CD4-positive, alpha-beta memory T cell (primary cell): ENCODE data around the gene SLC6A18. TPM values are rescaled to one million over a fixed set of nuclear protein-coding genes. Genes with fewer than 3 reads are reported as not detected.
A peak's percentile ranks its signal among the peaks of the same experiment; 100 is the strongest.

Source experiments
- CTCF ChIA-PET: fragments of 350-600 bp; sonication (Branson Sonifier 250); formaldehyde crosslinking; loops from one replicate; lab custom pipeline; 2021; ENCODE audit warnings: inconsistent platforms; ENCODE audit not compliant: partially characterized antibody; lab: Charles Lee
- POLR2A ChIA-PET: fragments of 350-600 bp; sonication (Branson Sonifier 250); formaldehyde crosslinking; loops from one replicate; lab custom pipeline; 2021; ENCODE audit not compliant: partially characterized antibody; lab: Charles Lee
- DNase-seq, 5 donors: peaks; one replicate each; pipeline versions ENCODE4 v3.0.0 to v3.0.0-alpha.2; 2020 to 2022; ENCODE audit warnings: mixed read lengths in 1 of 5
- H3K27ac ChIP-seq: one replicate; pipeline ENCODE4 v1.7.0; 2013; ENCODE audit warnings: low read depth, low read length
- H3K27me3 ChIP-seq: 2 replicates; pipeline ENCODE4 v1.7.0; 2013; ENCODE audit warnings: mild to moderate bottlenecking, low read length, moderate library complexity; ENCODE audit not compliant: insufficient read depth
- H3K36me3 ChIP-seq: 2 replicates; pipeline ENCODE4 v1.7.0; 2013; ENCODE audit warnings: mild to moderate bottlenecking, low read length, moderate library complexity; ENCODE audit not compliant: insufficient read depth
- H3K4me1 ChIP-seq: 2 replicates; pipeline ENCODE4 v1.7.0; 2013; ENCODE audit warnings: mild to moderate bottlenecking, low read length, moderate library complexity; ENCODE audit not compliant: insufficient read depth
- H3K4me3 ChIP-seq, 2 donors: one replicate each; pipeline ENCODE4 v1.7.0; 2013; ENCODE audit warnings: low read length in 2 of 2, mild to moderate bottlenecking in 1 of 2
- H3K9me3 ChIP-seq, 2 donors: one replicate each; pipeline ENCODE4 v1.7.0; 2013; ENCODE audit warnings: low read length in 2 of 2, control low read depth in 1 of 2; ENCODE audit not compliant: control insufficient read depth in 1 of 2
- H3K27ac Mint-ChIP-seq, 7 donors: one replicate each; pipeline ENCODE4 v1.8.0; 2020 to 2021; ENCODE audit warnings: mixed read lengths in 7 of 7, mild to moderate bottlenecking in 6 of 7, inconsistent platforms in 3 of 7, moderate library complexity in 3 of 7
- H3K27me3 Mint-ChIP-seq, 2 donors: one replicate each; pipeline ENCODE4 v1.8.0; 2020 to 2021; ENCODE audit warnings: mixed read lengths in 2 of 2
- H3K36me3 Mint-ChIP-seq, 2 donors: one replicate each; pipeline ENCODE4 v1.8.0; 2020 to 2021; ENCODE audit warnings: mixed read lengths in 2 of 2, inconsistent platforms in 1 of 2, mild to moderate bottlenecking in 1 of 2
- H3K4me1 Mint-ChIP-seq, 4 donors: one replicate each; pipeline ENCODE4 v1.8.0; 2020 to 2021; ENCODE audit warnings: mixed read lengths in 4 of 4, mild to moderate bottlenecking in 1 of 4
- H3K4me3 Mint-ChIP-seq, 8 donors: one replicate each; pipeline ENCODE4 v1.8.0; 2020 to 2021; ENCODE audit warnings: mixed read lengths in 8 of 8, mild to moderate bottlenecking in 7 of 8, moderate library complexity in 6 of 8, inconsistent platforms in 3 of 8
- H3K9me3 Mint-ChIP-seq, 8 donors: one replicate each; pipeline ENCODE4 v1.8.0; 2020 to 2021; ENCODE audit warnings: mixed read lengths in 8 of 8, mild to moderate bottlenecking in 5 of 8, inconsistent platforms in 3 of 8, moderate library complexity in 1 of 8
- intact Hi-C: fragments of 100-400 bp; cut with micrococcal nuclease; formaldehyde crosslinking; loops from one replicate; pipeline ENCODE4 v1.15.1; 2023
- polyA plus RNA-seq, 2 donors: library from polyadenylated mRNA; unstranded; fragments of 300-500 nt; fragmentation: Illumina TruSeq; gene quantifications; one replicate each; pipeline ENCODE4 v1.2.3, GENCODE V29; 2021
- total RNA-seq, 2 experiments: library from RNA; stranded (reverse); gene quantifications; one replicate each; pipeline ENCODE4 v1.2.3, GENCODE V29; 2021

The SLC6A18 gene
- total and polyA plus RNA-seq, 4 experiments from 2014 or later: not detected

- DNase-seq: peak in 1 of 5 donors; percentile 11
- CTCF ChIA-PET: no interaction called here
These were observed 23.7 kb upstream of the SLC6A18 start, which contains the start of gene SLC6A19 for GRCh38 chr5:1201327-1202025. SLC6A19 (plus strand) TSS chr5:1201595; CDS start chr5:1201651, 56 bp downstream.

DNA sequence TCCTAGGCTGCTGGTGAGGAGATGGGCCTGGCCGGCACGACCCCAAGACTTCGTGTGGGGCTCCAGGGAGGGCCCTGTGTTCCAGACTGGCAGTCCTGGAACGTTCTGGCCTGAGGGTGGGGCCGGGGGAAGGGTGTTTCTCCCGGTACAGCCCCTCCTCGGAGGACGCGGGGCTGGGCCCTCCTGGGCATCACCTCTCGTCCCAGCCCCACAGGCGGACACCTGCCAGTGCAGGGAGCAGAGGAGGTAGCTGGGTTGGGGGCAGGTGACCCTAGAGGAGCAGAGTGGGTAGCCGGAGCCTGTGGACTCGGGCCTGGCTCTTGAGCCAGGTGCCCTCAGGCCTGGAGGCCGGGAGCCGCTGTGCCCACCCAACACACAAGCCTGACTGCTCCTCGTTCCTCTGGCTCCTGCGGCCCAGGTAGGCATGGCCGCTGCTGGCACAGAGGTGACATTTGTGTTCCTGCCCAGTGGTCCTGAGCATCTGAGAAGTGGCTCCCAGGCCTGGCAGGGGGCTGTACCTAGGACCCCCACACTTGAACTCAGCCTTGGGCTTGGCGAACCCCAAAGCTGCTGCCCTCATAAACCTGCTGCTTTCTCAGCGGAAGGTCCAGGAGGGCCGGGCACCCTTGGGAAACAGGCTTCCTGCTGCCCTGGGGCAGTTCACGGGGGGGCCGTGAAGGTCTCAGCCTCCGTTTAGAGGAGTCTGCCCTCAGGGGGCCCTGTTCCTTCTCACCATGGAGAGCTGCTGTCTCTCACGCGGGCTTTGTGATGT, 23.0 kb upstream of the SLC6A18 start:
- no peaks in the 10 kb centered on the region for H3K4me1 ChIP-seq
- no peaks in the 10 kb centered on the region for H3K36me3 ChIP-seq
- no peak overlapping the region for H3K4me3 ChIP-seq
- no peaks in the 10 kb centered on the region for H3K4me1 Mint-ChIP-seq
- no peaks in the 10 kb centered on the region for H3K9me3 Mint-ChIP-seq
- ChIA-PET POLR2A (no interaction called here), CTCF (no interaction called here)
- H3K27me3 Mint-ChIP-seq: no peaks in the 10 kb centered on the region
- no peaks in the 10 kb centered on the region for H3K27me3 ChIP-seq
- H3K4me3 Mint-ChIP-seq: no peak overlapping the region
- no peaks in the 10 kb centered on the region for H3K9me3 ChIP-seq
- no peaks in the 10 kb centered on the region for H3K36me3 Mint-ChIP-seq
- intact Hi-C loops: no loop called here
- peak in 1 of 5 donors; percentile 25 for DNase-seq
- H3K27ac Mint-ChIP-seq: no peak overlapping the region
- H3K27ac ChIP-seq: no peak overlapping the region

More at GRCh38 chr5:1201327-1202025, 23.7 kb upstream of the SLC6A18 start, which contains the start of gene SLC6A19:
- Histone ChIP-seq H3K4me3 (no peak within 1 kb of the TSS), H3K36me3 (no peaks in the 10 kb centered on the region), H3K27ac (no peak within 1 kb of the TSS), H3K27me3 (no peaks in the 10 kb centered on the region), H3K4me1 (no peaks in the 10 kb centered on the region), H3K9me3 (no peaks in the 10 kb centered on the region)
- Mint-ChIP-seq H3K36me3 (no peaks in the 10 kb centered on the region), H3K9me3 (no peaks in the 10 kb centered on the region), H3K4me3 (no peak within 1 kb of the TSS), H3K27ac (no peak within 1 kb of the TSS), H3K4me1 (no peaks in the 10 kb centered on the region), H3K27me3 (peaks cover under 1 to 2% of the 10 kb centered on the region in 2 donors)
- POLR2A ChIA-PET: no interaction called here
- intact Hi-C loops: no loop called here

GRCh38 chr5:1202798-1203185, 22.4 kb upstream of the SLC6A18 start:
- no peak for DNase-seq
- no peak overlapping the region for H3K27ac Mint-ChIP-seq

DNA sequence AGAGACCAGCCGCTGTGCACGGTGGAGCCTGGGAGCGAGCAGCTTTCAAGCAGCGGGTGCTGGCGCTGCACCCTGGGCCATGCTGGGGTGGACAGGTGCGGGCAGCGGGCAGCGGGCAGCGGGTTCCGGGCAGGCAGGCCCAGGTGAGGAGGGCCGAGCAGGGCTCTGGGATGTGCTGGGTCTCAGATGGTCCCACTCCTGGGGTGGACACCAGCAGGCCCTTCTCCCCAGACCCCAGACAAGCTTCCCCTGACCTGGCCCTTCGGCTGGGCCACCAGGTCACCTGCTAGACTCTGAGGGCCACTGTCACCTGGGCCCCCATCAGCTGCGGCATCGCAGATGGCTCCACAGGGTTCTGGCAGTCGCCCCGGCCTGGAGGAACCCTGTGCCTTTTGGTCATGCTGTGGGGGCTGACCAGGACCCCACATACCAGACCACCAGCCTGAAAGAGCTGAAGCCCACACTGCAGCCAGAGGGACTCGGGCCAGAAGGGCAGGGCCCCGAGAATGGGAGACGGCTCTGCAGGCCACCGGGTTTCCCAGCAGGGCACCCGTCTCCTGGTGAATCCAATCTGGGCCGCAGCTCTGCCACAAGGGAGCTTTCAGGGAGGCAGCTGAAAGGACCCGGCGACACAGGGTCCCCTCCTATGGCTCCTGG, 21.7 kb upstream of the SLC6A18 start:
- Mint-ChIP-seq H3K4me1 (no peaks in the 10 kb centered on the region), H3K27ac (no peak overlapping the region), H3K9me3 (no peaks in the 10 kb centered on the region), H3K36me3 (no peaks in the 10 kb centered on the region), H3K27me3 (no peaks in the 10 kb centered on the region), H3K4me3 (no peak overlapping the region)
- H3K27ac ChIP-seq: no peak overlapping the region
- H3K4me1 ChIP-seq: no peaks in the 10 kb centered on the region
- intact Hi-C loops: no loop called here
- H3K36me3 ChIP-seq: no peaks in the 10 kb centered on the region
- H3K4me3 ChIP-seq: no peak overlapping the region
- ChIA-PET POLR2A (no interaction called here), CTCF (no interaction called here)
- H3K27me3 ChIP-seq: no peaks in the 10 kb centered on the region
- no peak for DNase-seq
- no peaks in the 10 kb centered on the region for H3K9me3 ChIP-seq

More at GRCh38 chr5:1202798-1203185, 22.4 kb upstream of the SLC6A18 start:
- Mint-ChIP-seq H3K27me3 (no peaks in the 10 kb centered on the region), H3K4me1 (no peaks in the 10 kb centered on the region), H3K36me3 (no peaks in the 10 kb centered on the region), H3K9me3 (no peaks in the 10 kb centered on the region), H3K4me3 (no peak overlapping the region)
- H3K4me1 ChIP-seq: no peaks in the 10 kb centered on the region
- H3K4me3 ChIP-seq: no peak overlapping the region
- no peak overlapping the region for H3K27ac ChIP-seq
- H3K9me3 ChIP-seq: no peaks in the 10 kb centered on the region
- POLR2A ChIA-PET: no interaction called here
- CTCF ChIA-PET: no interaction called here
- intact Hi-C loops: no loop called here
- no peaks in the 10 kb centered on the region for H3K27me3 ChIP-seq
- H3K36me3 ChIP-seq: no peaks in the 10 kb centered on the region

DNA sequence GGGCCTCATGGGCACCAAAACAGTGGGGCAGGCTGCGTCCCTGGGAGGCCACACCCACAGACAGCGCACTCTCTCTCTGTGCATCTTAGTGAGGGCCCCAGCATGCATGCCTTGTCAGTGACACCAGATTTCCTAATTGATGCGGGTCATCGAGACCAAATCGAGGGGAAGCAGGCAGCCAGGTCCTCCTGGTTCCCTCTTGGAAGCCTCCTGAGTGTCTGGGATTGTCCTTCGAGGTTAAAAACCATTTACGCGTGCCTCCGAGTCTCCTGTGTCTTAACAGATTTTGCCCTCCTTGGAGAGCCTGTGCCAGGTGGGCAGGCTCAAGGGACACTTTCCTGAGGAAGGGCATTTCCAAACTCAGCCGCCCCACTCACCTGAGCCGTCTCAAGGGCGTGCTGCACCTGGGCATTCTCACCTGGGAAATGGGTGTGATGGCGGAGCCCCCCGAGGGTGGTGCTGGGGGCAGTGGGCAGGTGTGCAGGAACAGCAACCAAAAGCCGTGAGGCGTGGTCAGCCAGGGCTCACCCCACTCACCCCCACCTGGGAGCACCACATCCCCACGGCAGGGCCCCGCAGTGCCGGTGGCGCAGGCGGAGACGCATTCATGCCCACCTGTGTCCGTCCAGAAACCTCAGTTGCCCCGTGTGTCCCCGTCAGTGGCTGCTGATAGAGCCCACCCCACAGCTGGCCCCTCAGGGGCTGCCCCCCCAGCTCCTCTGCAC, 21.1 kb upstream of the SLC6A18 start:
- Histone ChIP-seq H3K27me3 (no peaks in the 10 kb centered on the region), H3K36me3 (no peaks in the 10 kb centered on the region), H3K4me3 (no peak overlapping the region), H3K4me1 (no peaks in the 10 kb centered on the region), H3K27ac (no peak overlapping the region), H3K9me3 (no peaks in the 10 kb centered on the region)
- no peaks in the 10 kb centered on the region for H3K27me3 Mint-ChIP-seq
- H3K27ac Mint-ChIP-seq: no peak overlapping the region
- DNase-seq: no peak
- intact Hi-C loops: no loop called here
- H3K4me3 Mint-ChIP-seq: no peak overlapping the region
- ChIA-PET POLR2A (no interaction called here), CTCF (no interaction called here)
- no peaks in the 10 kb centered on the region for H3K9me3 Mint-ChIP-seq
- no peaks in the 10 kb centered on the region for H3K36me3 Mint-ChIP-seq
- H3K4me1 Mint-ChIP-seq: no peaks in the 10 kb centered on the region

DNA sequence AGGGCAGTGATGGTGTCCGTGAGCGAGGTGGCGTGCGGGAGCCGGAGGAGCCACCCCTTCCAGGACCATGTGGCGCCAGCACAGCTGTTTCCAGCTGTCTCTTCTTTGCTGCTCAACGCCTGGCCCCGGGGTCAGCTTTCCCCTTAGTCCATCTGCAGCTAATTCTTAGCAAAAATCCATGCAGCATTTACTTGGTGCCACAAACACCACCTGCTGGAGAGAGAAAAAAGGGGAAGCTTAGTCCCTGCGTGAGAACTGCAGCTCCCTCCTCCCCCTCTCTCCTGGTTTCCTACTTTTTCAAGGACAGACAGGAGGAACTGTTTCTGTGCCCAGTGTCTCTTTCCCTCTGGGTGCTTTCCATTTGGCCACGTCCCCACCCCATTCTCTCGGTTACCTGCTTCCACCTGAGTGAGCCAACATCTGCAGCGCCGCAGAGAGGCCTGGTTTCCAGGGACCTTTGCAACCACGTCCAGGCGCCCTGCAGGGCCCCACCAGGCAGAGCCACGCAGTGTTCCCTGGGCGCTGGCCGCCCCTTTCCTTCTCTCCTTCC, 20.4 kb upstream of the SLC6A18 start:
- POLR2A ChIA-PET: no interaction called here
- intact Hi-C loops: no loop called here
- Histone ChIP-seq H3K36me3 (no peaks in the 10 kb centered on the region), H3K27me3 (no peaks in the 10 kb centered on the region), H3K4me3 (no peak overlapping the region), H3K4me1 (no peaks in the 10 kb centered on the region), H3K9me3 (no peaks in the 10 kb centered on the region), H3K27ac (no peak overlapping the region)
- DNase-seq: no peak
- H3K9me3 Mint-ChIP-seq: no peaks in the 10 kb centered on the region
- H3K4me1 Mint-ChIP-seq: no peaks in the 10 kb centered on the region
- H3K36me3 Mint-ChIP-seq: no peaks in the 10 kb centered on the region
- H3K27me3 Mint-ChIP-seq: no peaks in the 10 kb centered on the region
- CTCF ChIA-PET: no interaction called here
- H3K4me3 Mint-ChIP-seq: no peak overlapping the region
- H3K27ac Mint-ChIP-seq: no peak overlapping the region
